Spinal cord (tissue), 10 donors: Measurements from ENCODE around the gene FAM174C. TPM values are rescaled to one million over a fixed set of nuclear protein-coding genes. Genes with fewer than 3 reads are reported as not detected.

Experiments
- DNase-seq, 6 donors: peaks; one replicate each; pipeline versions ENCODE4 v3.0.0 to v3.0.0-alpha.2; 2013 to 2015; ENCODE audit warnings: low spot score in 6 of 6, low read depth in 4 of 6
- H3K27ac ChIP-seq: one replicate; pipeline ENCODE4 v1.5.1; 2013; ENCODE audit warnings: low read depth, low read length, control low read depth
- H3K27me3 ChIP-seq: one replicate; pipeline ENCODE4 v1.6.1; 2013; ENCODE audit warnings: low read length; ENCODE audit not compliant: control insufficient read depth, insufficient read depth
- H3K36me3 ChIP-seq: one replicate; pipeline ENCODE4 v1.6.1; 2013; ENCODE audit warnings: low read length; ENCODE audit not compliant: control insufficient read depth, insufficient read depth
- H3K4me1 ChIP-seq: one replicate; pipeline ENCODE4 v1.6.1; 2013; ENCODE audit warnings: low read length; ENCODE audit not compliant: control insufficient read depth, insufficient read depth
- H3K4me3 ChIP-seq: one replicate; pipeline ENCODE4 v1.5.1; 2013; ENCODE audit warnings: low read depth, low read length, control low read depth
- H3K9me3 ChIP-seq: one replicate; pipeline ENCODE4 v1.6.1; 2013; ENCODE audit warnings: low read length; ENCODE audit not compliant: control insufficient read depth, insufficient read depth
- WGBS: methylation state at CpG from one replicate; pipeline ENCODE4 v1.1.5; 2013; ENCODE audit warnings: missing lambda C conversion rate; ENCODE audit not compliant: insufficient coverage; 5-methylcytosine and 5-hydroxymethylcytosine counted together
- long read RNA-seq, 4 donors: transcript quantifications; one replicate each; lab custom pipeline, GENCODE V29; 2026
- polyA plus RNA-seq, 2 donors: library from polyadenylated mRNA; unstranded; fragments of 120-200 nt; gene quantifications; one replicate each; pipeline ENCODE4 v1.2.1, GENCODE V29; 2013; ENCODE audit not compliant: insufficient read length in 2 of 2
- total RNA-seq, 2 donors: library from RNA; depleted of rRNA in 1 of 2; stranded (reverse); fragments of 120-200 nt in 1 of 2; fragments of >200 nt in 1 of 2; gene quantifications; one replicate each; pipeline versions ENCODE4 v1.2.3 to v1.2.4, GENCODE V29; 2013 to 2014
- donor health status: healthy.

The FAM174C gene
- total RNA-seq (10 to 100 TPM in 1 of 2 donors, 1 to 10 TPM in 1; 3.7 to 21.3 TPM), polyA plus RNA-seq (10 to 100 TPM; 29.2 to 32.9 TPM)
- long read RNA-seq, donor 1, transcript C19orf24-201 (3 exons, 983 nt), result major isoform, 10 of 16 reads
- long read RNA-seq, donor 1, partial matches to known transcripts, result 5 of 16 reads
- long read RNA-seq, donor 1, other reads (novel, unspliced or antisense), result 0 of 16 reads
- long read RNA-seq, donor 2, partial matches to known transcripts, result 6 of 10 reads
- long read RNA-seq, donor 2, other reads (novel, unspliced or antisense), result 0 of 10 reads
- long read RNA-seq, donor 3, transcript C19orf24-202 (3 exons, 668 nt), result minor isoform, 5 of 11 reads
- long read RNA-seq, donor 3, transcript C19orf24-201 (3 exons, 983 nt), result major isoform, 6 of 11 reads
- long read RNA-seq, donor 3, partial matches to known transcripts, result 0 of 11 reads
- long read RNA-seq, donor 3, other reads (novel, unspliced or antisense), result 0 of 11 reads
- long read RNA-seq, donor 4, transcript C19orf24-201 (3 exons, 983 nt), result major isoform, 5 of 17 reads
- long read RNA-seq, donor 4, partial matches to known transcripts, result 7 of 17 reads
- long read RNA-seq, donor 4, other reads (novel, unspliced or antisense), result 0 of 17 reads

GRCh38 chr19:1275260-1275975 lies at the start of gene FAM174C:
FAM174C (plus strand) TSS chr19:1275530; CDS start chr19:1275550, 20 bp downstream.
- peaks cover 90% of the 10 kb centered on the region for H3K36me3 ChIP-seq
- peak within 1 kb of the TSS; percentile 93 for H3K27ac ChIP-seq
- H3K9me3 ChIP-seq, result no peaks in the 10 kb centered on the region
- peak within 1 kb of the TSS; percentile 68 for H3K4me3 ChIP-seq
- H3K27me3 ChIP-seq, result no peaks in the 10 kb centered on the region
- H3K4me1 ChIP-seq, result peaks cover 76% of the 10 kb centered on the region
- peak; percentile 82 to 98 (median 91) for DNase-seq
- WGBS, result under 1% methylated on average over 87 of the region's 98 CpGs

GRCh38 chr19:1226227-1226518 lies 49.2 kb upstream of the FAM174C start:
- H3K4me3 ChIP-seq, result no peak overlapping the region
- no peak for DNase-seq
- 91% methylated on average over 11 of the region's 11 CpGs for WGBS
- H3K36me3 ChIP-seq, result peaks cover 91% of the 10 kb centered on the region
- no peaks in the 10 kb centered on the region for H3K9me3 ChIP-seq
- no peak overlapping the region for H3K27ac ChIP-seq
- peaks cover 11% of the 10 kb centered on the region for H3K4me1 ChIP-seq
- no peaks in the 10 kb centered on the region for H3K27me3 ChIP-seq

GRCh38 chr19:1226522-1227303 lies 48.6 kb upstream of the FAM174C start:
- Histone ChIP-seq H3K27me3 (no peaks in the 10 kb centered on the region), H3K27ac (no peak overlapping the region), H3K4me1 (peaks cover 6% of the 10 kb centered on the region), H3K36me3 (peaks cover 91% of the 10 kb centered on the region), H3K4me3 (no peak overlapping the region), H3K9me3 (no peaks in the 10 kb centered on the region)
- no peak for DNase-seq
- WGBS, result 90% methylated on average over 47 of the region's 50 CpGs

GRCh38 chr19:1227304-1228054 lies 47.9 kb upstream of the FAM174C start:
- peaks cover 91% of the 10 kb centered on the region for H3K36me3 ChIP-seq
- H3K27me3 ChIP-seq, result no peaks in the 10 kb centered on the region
- H3K4me1 ChIP-seq, result peaks cover 3% of the 10 kb centered on the region
- 90% methylated on average over 22 of the region's 56 CpGs for WGBS
- no peak overlapping the region for H3K27ac ChIP-seq
- no peak for DNase-seq
- H3K4me3 ChIP-seq, result no peak overlapping the region
- no peaks in the 10 kb centered on the region for H3K9me3 ChIP-seq

DNA sequence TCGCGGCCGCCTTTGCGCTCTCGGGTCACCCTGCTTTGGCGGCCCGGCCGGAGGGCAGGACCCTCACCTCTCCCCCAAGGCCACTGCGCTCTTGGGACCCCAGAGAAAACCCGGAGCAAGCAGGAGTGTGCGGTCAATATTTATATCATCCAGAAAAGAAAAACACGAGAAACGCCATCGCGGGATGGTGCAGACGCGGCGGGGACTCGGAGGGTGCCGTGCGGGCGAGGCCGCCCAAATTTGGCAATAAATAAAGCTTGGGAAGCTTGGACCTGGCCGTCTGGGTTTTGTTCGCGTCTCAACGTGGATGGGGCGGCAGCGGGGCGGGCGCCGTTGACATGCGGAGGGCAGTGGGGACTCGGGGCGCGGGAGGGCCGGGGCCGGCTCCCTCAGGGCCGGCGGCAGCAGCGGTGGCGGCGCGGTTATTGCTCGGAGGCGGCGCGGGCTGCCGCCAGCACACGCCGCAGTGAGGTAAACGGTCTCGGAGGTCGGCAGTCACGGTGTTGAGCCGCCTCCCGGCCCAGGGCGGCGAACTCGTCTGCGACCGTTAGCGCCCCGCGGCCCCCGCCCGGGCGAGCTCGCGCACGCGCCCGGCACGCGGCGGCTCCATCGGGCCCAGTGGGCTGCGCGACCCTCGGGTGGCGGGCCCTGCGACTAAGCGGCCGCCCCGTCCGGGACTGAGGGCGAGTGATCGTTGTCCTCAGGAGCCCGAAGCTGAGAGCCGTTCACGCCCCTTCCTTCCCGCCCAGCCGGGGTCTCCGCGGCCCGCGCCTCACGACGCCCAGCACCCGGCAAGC lies 47.0 kb upstream of the FAM174C start:
- Histone ChIP-seq H3K27me3 (no peaks in the 10 kb centered on the region), H3K4me1 (peaks cover 12% of the 10 kb centered on the region), H3K36me3 (peaks cover 91% of the 10 kb centered on the region), H3K27ac (no peak overlapping the region), H3K9me3 (no peaks in the 10 kb centered on the region), H3K4me3 (no peak overlapping the region)
- no peak for DNase-seq
- WGBS, result 97% methylated on average over 92 of the region's 100 CpGs

- Histone ChIP-seq H3K9me3 (no peaks in the 10 kb centered on the region), H3K36me3 (peaks cover 91% of the 10 kb centered on the region), H3K4me1 (peaks cover 14% of the 10 kb centered on the region), H3K27me3 (no peaks in the 10 kb centered on the region), H3K27ac (no peak overlapping the region), H3K4me3 (no peak overlapping the region)
- 94% methylated on average over 147 of the region's 158 CpGs for WGBS
- DNase-seq, result no peak
These were observed 46.0 kb upstream of the FAM174C start for GRCh38 chr19:1229056-1229923.

DNA sequence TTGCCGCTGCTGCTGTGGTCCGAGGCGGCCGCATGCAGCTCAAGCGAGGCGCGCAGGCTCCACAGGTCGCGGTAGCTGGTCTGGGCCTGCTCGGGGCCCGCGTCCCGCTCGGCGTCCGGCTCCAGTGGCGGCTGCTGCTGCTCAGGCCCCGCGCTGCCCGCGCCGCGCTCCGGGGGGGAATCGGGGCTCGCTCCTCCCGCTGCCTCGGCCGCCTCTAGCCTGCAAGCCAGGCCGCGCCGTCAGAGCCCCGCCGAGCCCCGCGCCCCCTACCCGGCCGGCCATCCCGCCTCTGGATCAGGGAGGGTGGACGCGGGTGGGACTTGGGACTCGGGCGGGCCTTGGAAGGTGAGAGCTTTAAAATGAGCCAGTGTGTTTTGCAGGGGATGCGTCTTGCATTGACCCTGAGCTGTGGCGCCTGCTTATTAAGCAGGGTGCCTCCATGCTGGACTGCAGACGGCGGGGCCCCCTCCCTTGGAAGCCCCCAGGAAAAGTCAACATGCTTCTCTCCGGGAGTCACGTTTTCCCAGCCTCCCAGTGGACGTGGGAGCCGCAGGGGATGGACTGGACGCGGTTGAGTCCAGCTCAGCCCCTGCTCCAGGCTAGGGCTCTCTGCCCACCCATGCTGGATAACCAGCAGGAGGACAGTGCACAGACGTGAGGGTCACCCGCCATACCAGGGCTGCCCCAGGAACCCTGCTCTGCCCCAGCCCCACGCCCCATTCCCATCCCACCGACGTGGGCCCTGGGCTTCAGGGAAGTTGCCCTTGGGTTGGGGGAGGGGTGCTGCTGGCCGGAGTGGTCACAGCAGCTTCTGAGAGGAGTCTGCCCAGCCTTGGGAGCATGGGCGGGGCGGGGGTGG lies 45.2 kb upstream of the FAM174C start:
- Histone ChIP-seq H3K27me3 (no peaks in the 10 kb centered on the region), H3K9me3 (no peaks in the 10 kb centered on the region), H3K36me3 (peaks cover 91% of the 10 kb centered on the region), H3K27ac (no peak overlapping the region), H3K4me3 (no peak overlapping the region), H3K4me1 (peaks cover 14% of the 10 kb centered on the region)
- WGBS, result 85% methylated on average over 51 of the region's 61 CpGs
- no peak for DNase-seq
